ENCODE data around the gene IPO9.

Gene IPO9

DNA sequence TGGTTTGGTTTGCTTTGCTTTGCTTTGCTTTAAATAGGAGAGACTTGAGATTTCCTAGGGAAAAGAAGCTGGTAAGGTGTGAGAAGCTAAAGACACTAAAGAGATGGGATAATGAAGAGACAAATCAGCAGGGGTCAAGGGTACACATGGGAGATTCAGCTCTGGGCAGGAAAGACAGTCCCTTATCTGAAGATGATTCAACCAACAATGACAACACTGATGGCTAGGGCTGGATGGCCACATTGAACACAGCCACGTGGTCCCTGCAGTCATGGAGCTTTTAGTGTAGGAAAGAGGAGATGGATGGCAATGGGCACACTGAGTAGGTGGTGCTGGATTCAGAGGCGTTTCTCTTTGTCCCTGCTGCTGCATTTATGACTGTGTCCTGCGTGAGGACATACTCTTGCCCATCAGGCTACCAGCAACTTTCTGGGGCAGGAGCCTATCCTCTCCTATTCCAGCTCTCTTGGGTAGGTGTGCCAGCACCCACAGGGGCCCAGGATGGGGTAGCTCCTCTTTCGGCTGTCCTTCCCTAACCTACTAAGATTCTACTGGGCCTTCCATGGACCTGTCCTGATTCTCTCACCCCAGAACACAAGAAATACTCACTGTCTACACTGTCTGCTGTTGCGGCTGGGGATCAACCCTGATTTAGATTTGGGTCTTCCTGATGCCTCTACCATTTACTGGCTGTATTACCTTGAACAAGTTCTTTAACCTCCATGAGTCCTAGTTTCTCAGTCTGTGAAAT, 58.3 kb downstream of the IPO9 start:
- CTCF ChIA-PET = interaction anchor here (0.7 to 2.5 kb wide), 6 partner anchors 8 to 235 kb away, joined by 3 to 23 read pairs (median 4); no protein-coding TSS in a partner anchor
- no peak overlapping the region for H3K27ac ChIP-seq
- TF ChIP-seq CTCF (conservative IDR thresholded peaks at IDR 0.05; ENCODE audit: low read depth) = no peak
- DNase-seq (ENCODE audit: low spot score) = no peak
- POLR2A ChIA-PET (ENCODE audit: low non-redundant PET) = interaction anchor here (0.6 to 1.4 kb wide), 3 partner anchors 11 to 115 kb away, joined by 3 read pairs; partner anchors contain the start of gene TIMM17A

DNA sequence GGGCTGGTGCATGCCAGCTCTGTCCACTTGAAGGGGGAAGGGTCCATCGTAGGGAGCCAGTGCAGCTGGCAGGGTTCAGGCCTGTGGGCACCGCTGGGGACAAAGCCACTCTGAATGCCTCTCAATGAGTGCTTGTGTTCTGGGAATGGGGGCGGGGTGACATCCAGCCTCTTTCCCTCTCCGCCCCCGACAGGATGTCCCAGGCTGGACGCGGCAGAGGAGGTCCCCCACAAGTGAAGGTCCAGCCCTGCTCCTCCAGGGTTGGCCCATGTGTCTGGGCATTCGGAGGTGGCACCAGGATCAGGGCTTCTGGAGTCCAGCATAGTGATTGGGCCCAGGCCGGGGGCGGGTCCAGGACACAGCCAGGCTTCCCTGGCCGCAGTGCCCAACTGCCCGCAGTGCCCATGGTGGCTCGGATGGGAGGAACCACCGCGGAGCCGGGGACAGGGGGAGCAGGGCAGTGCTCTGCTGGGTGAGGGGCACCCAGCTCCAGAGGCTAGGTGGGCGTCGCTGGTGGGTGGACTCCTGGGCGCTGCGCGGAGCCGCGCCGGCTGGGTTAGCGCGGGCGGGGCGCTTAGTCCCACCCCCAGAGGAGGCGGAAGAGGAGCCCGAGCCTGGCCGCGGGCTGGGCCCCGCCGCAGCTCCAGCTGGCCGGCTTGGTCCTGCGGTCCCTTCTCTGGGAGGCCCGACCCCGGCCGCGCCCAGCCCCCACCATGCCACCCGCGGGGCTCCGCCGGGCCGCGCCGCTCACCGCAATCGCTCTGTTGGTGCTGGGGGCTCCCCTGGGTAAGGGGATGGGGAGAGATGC, 59.5 kb downstream of the IPO9 start, which contains the start of gene SHISA4:
Gene SHISA4 (plus strand): TSS at position 617 of the 808 bp plus-strand sequence. CDS start 97 bp downstream, at position 714.
- no peak for TF ChIP-seq CTCF (conservative IDR thresholded peaks at IDR 0.05; ENCODE audit: low read depth)
- no peak for DNase-seq (ENCODE audit: low spot score)
- CTCF ChIA-PET = interaction anchor here (1.0 kb wide), 2 partner anchors 11 to 15 kb away, joined by 4 to 7 read pairs; no protein-coding TSS in a partner anchor
- peak within 1 kb of the TSS; percentile 1; the same call in 1 of the 2 replicates for H3K27ac ChIP-seq
- POLR2A ChIA-PET (ENCODE audit: low non-redundant PET) = interaction anchor here (0.6 kb wide), 1 partner anchor 45 kb away, joined by 8 read pairs; no protein-coding TSS in a partner anchor

DNA sequence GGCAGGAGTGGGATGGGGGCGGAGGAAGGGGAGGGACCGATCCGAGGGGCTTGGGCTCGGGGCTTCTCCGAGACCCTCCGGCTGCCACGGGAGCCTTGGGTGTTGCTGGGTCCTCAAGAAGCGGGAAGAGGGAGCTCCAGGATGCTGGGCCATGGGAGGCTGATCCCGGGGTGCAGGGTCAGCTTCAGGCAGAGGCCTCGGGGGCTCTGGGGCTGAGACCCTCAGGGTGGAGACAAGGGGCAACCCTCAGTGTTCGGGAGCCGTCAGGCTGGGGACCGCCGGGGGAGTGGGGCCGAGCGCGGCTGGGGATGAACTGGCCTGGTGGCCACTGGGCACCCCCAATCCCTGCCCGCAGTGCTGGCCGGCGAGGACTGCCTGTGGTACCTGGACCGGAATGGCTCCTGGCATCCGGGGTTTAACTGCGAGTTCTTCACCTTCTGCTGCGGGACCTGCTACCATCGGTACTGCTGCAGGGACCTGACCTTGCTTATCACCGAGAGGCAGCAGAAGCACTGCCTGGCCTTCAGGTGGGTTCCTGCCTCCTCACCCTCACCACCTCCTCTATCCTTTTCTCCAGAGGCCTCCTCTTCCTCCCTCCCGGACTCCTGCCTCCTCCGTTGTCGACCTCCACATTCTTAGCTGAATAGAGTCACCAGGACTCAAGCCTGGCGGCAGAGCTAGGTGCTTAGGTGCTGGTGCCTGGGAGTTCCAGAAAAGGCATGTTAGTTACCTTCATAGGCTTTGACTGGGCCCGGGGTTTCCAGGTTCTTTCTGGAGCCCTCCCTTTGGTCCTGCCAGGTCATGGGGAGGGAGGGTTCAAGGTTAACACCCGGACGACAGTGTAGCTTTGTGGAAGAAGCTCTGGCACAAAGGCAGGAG, 60.4 kb downstream of the IPO9 start:
- CTCF ChIA-PET = interaction anchor here (0.7 to 2.3 kb wide), 6 partner anchors 12 to 1378 kb away, joined by 3 to 7 read pairs (median 4); no protein-coding TSS in a partner anchor
- DNase-seq (ENCODE audit: low spot score) = no peak
- no peak overlapping the region; the same call in 1 of the 2 replicates for H3K27ac ChIP-seq
- POLR2A ChIA-PET (ENCODE audit: low non-redundant PET) = no interaction called here
- TF ChIP-seq CTCF (conservative IDR thresholded peaks at IDR 0.05; ENCODE audit: low read depth) = no peak

DNA sequence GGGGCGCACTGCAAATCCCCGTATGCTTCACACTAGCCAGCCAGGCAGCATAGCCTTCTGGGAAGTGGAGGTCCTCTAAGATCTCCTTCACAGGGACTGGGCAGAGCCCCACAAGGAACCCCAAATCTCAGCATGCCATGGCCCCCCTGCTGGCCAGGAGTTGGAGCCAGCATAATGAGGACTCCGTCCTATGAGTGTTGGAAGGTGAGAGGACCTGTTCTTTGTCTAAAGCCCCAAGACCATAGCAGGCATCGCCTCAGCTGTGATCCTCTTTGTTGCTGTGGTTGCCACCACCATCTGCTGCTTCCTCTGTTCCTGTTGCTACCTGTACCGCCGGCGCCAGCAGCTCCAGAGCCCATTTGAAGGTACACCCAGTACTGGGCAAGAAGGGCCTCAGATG, 61.3 kb downstream of the IPO9 start:
- CTCF ChIA-PET = interaction anchor here (0.5 to 2.3 kb wide), 5 partner anchors 39 to 119 kb away, joined by 3 to 7 read pairs (median 3); no protein-coding TSS in a partner anchor
- H3K27ac ChIP-seq = no peak overlapping the region
- POLR2A ChIA-PET (ENCODE audit: low non-redundant PET) = no interaction called here
- DNase-seq (ENCODE audit: low spot score) = no peak
- no peak for TF ChIP-seq CTCF (conservative IDR thresholded peaks at IDR 0.05; ENCODE audit: low read depth)

GRCh38 chr1:201890806-201891450, 62.0 kb downstream of the IPO9 start:
- no peak for TF ChIP-seq CTCF (conservative IDR thresholded peaks at IDR 0.05; ENCODE audit: low read depth)
- H3K27ac ChIP-seq = no peak overlapping the region
- ChIA-PET POLR2A (ENCODE audit: low non-redundant PET) (no interaction called here), CTCF (interaction anchor here (0.7 to 2.3 kb wide), 3 partner anchors 38 to 92 kb away, joined by 3 to 7 read pairs (median 5); partner anchors contain the start of gene RNPEP)
- DNase-seq (ENCODE audit: low spot score) = no peak
